ENCODE data around the gene KLF6. TPM values are rescaled to one million over a fixed set of nuclear protein-coding genes. Genes with fewer than 3 reads are reported as not detected.

The KLF6 gene
- total and polyA plus RNA-seq, 9 of the 15 experiments (the other 6 are each of a cell fraction or from before 2014, with no cell fraction given), result 3.2 to 23.9 (median 8.0) TPM

GRCh38 chr10:3811291-3811870, 26.4 kb upstream of the KLF6 start (continued):
- TF ChIP-seq MGA (IDR thresholded peaks at IDR 0.05), result peak; percentile 45; the same call in 1 of the 2 replicates
- no peak for TF ChIP-seq ELK1 (CRISPR knock-in tag; IDR thresholded peaks at IDR 0.05)
- peak; percentile 72 for TF ChIP-seq ZNF592 (IDR thresholded peaks at IDR 0.05)

All from K562 (cell line).